Keratinocyte (primary cell): ENCODE results near the gene NR1I2. TPM values are rescaled to one million over a fixed set of nuclear protein-coding genes. Genes with fewer than 3 reads are reported as not detected.

Experiments
- DNase-seq: peaks from one replicate; pipeline ENCODE4 v3.0.0-alpha.2; 2011; ENCODE audit warnings: low read depth, missing footprints, low spot score
- FAIRE-seq: peaks from 2 replicates; lab custom pipeline; 2011; peaks lifted over from hg19 to GRCh38; lab: Jason Lieb, UNC
- H2AFZ ChIP-seq: 2 replicates; pipeline ENCODE4 v1.6.0; 2012; ENCODE audit warnings: low read length, control low read depth, inconsistent platforms; ENCODE audit not compliant: control insufficient read depth
- H3K27ac ChIP-seq: 2 replicates; pipeline ENCODE4 v1.5.1; 2011; ENCODE audit warnings: low read length; ENCODE audit not compliant: control insufficient read depth, insufficient read depth
- H3K27me3 ChIP-seq: 3 replicates; pipeline ENCODE4 v1.6.0; 2011; ENCODE audit warnings: low read length; ENCODE audit not compliant: control insufficient read depth, insufficient read depth; ENCODE audit errors: extremely low read depth
- H3K36me3 ChIP-seq, 2 experiments: 2 replicates in 1 of 2; 3 replicates in 1 of 2; pipeline ENCODE4 v1.5.1; 2011; ENCODE audit warnings: low read length in 2 of 2, mild to moderate bottlenecking in 1 of 2; ENCODE audit not compliant: control insufficient read depth in 2 of 2, insufficient read depth in 2 of 2; ENCODE audit errors: extremely low read depth in 1 of 2
- H3K4me1 ChIP-seq: 3 replicates; pipeline ENCODE4 v1.5.1; 2011; ENCODE audit warnings: low read length; ENCODE audit not compliant: control insufficient read depth, insufficient read depth; ENCODE audit errors: extremely low read depth
- H3K4me2 ChIP-seq: 3 replicates; pipeline ENCODE4 v1.6.0; 2011; ENCODE audit warnings: low read depth, low read length; ENCODE audit not compliant: control insufficient read depth, insufficient read depth; ENCODE audit errors: extremely low read depth
- H3K4me3 ChIP-seq, 3 experiments: fragments of 200-600 bp in 1 of 3; sonication (generic) in 1 of 3; 2 replicates in 2 of 3; 3 replicates in 1 of 3; pipeline ENCODE4 v1.5.1; 2011 to 2016; ENCODE audit warnings: low read length in 3 of 3, mild to moderate bottlenecking in 3 of 3, control low read depth in 2 of 3, inconsistent platforms in 1 of 3, low read depth in 1 of 3, mixed read lengths in 1 of 3, mixed run types in 1 of 3, moderate library complexity in 1 of 3; ENCODE audit not compliant: control insufficient read depth in 2 of 3, insufficient read depth in 2 of 3; ENCODE audit errors: extremely low read depth in 1 of 3
- H3K79me2 ChIP-seq: 2 replicates; pipeline ENCODE4 v1.6.0; 2012; ENCODE audit warnings: low read length; ENCODE audit not compliant: control insufficient read depth, insufficient read depth
- H3K9ac ChIP-seq: 3 replicates; pipeline ENCODE4 v1.6.0; 2011; ENCODE audit warnings: low read length; ENCODE audit not compliant: control insufficient read depth, insufficient read depth; ENCODE audit errors: extremely low read depth
- H3K9me1 ChIP-seq: 3 replicates; pipeline ENCODE4 v1.6.0; 2011; ENCODE audit warnings: low read length; ENCODE audit not compliant: control insufficient read depth, insufficient read depth; ENCODE audit errors: extremely low read depth
- H3K9me3 ChIP-seq: 2 replicates; pipeline ENCODE4 v1.5.1; 2012; ENCODE audit warnings: low read depth, low read length; ENCODE audit not compliant: control insufficient read depth
- H4K20me1 ChIP-seq: 3 replicates; pipeline ENCODE4 v1.6.0; 2011; ENCODE audit warnings: low read length; ENCODE audit not compliant: control insufficient read depth, insufficient read depth; ENCODE audit errors: extremely low read depth
- EZH2 ChIP-seq: IDR thresholded peaks from one replicate; pipeline ENCODE4 v1.6.1; 2012; ENCODE audit warnings: inconsistent platforms, mild to moderate bottlenecking, low read length, moderate library complexity
- dilution Hi-C: fragments of 300-500 bp; cut with MboI; formaldehyde crosslinking; loops from one replicate; pipeline ENCODE4 v1.7.0; 2020; ENCODE audit warnings: low sequenced_read_pairs; ENCODE audit not compliant: extremely low pct_ligation_motif_present
- polyA plus RNA-seq, 5 experiments: library from polyadenylated mRNA; depleted of rRNA in 3 of 5; stranded (reverse) in 3 of 5; stranded (forward) in 1 of 5; unstranded in 1 of 5; fragments of >200 nt; gene quantifications; 1 replicate in 1 of 5; 2 replicates in 3 of 5; 3 replicates in 1 of 5; pipeline versions ENCODE4 v1.2.1 to v1.2.3, GENCODE V29; 2011 to 2012; ENCODE audit warnings: missing spikeins in 2 of 5, low read depth in 1 of 5, low replicate concordance in 1 of 5
- TF ChIP-seq, protein P1 (sequence below), 3 experiments: IDR thresholded peaks in 1 of 3; conservative IDR thresholded peaks in 1 of 3; optimal IDR thresholded peaks in 1 of 3; 2 replicates in 2 of 3; 3 replicates in 1 of 3; pipeline versions ENCODE3 to v1.5.1; 2011; ENCODE audit warnings: low read length in 3 of 3, mild to moderate bottlenecking in 3 of 3, moderate library complexity in 2 of 3, control low read depth in 1 of 3, inconsistent platforms in 1 of 3; ENCODE audit not compliant: insufficient read depth in 2 of 3; ENCODE audit errors: extremely low read depth in 1 of 3

The NR1I2 gene
- polyA plus RNA-seq, 1 donor (not counting 4 experiments of a cell fraction or from before 2014, with no cell fraction given), result not detected

GRCh38 chr3:119743921-119744320, 38.0 kb upstream of the NR1I2 start:
- Histone ChIP-seq H4K20me1 (no peaks in the 10 kb centered on the region), H3K27me3 (peaks cover 5% of the 10 kb centered on the region), H3K79me2 (no peaks in the 10 kb centered on the region), H3K4me1 (no peaks in the 10 kb centered on the region), H3K9me3 (no peaks in the 10 kb centered on the region), H2AFZ (no peak overlapping the region), H3K4me3 (no peak overlapping the region), H3K36me3 (no peaks in the 10 kb centered on the region), H3K9ac (no peak overlapping the region), H3K9me1 (no peaks in the 10 kb centered on the region), H3K4me2 (no peak overlapping the region), H3K27ac (no peak overlapping the region)
- dilution Hi-C loops, result no loop called here
- DNase-seq, result no peak
- no peak for FAIRE-seq
- TF ChIP-seq, protein P1, sequence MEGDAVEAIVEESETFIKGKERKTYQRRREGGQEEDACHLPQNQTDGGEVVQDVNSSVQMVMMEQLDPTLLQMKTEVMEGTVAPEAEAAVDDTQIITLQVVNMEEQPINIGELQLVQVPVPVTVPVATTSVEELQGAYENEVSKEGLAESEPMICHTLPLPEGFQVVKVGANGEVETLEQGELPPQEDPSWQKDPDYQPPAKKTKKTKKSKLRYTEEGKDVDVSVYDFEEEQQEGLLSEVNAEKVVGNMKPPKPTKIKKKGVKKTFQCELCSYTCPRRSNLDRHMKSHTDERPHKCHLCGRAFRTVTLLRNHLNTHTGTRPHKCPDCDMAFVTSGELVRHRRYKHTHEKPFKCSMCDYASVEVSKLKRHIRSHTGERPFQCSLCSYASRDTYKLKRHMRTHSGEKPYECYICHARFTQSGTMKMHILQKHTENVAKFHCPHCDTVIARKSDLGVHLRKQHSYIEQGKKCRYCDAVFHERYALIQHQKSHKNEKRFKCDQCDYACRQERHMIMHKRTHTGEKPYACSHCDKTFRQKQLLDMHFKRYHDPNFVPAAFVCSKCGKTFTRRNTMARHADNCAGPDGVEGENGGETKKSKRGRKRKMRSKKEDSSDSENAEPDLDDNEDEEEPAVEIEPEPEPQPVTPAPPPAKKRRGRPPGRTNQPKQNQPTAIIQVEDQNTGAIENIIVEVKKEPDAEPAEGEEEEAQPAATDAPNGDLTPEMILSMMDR (optimal IDR thresholded peaks at IDR 0.05 in 1 of 3, IDR thresholded peaks at IDR 0.05 in 1 of 3, conservative IDR thresholded peaks at IDR 0.05 in 1 of 3; ENCODE audit: extremely low read depth in 1 of 3, insufficient read depth in 2 of 3, low read length in 3 of 3), result no peak
- TF ChIP-seq EZH2, result no peak

DNA sequence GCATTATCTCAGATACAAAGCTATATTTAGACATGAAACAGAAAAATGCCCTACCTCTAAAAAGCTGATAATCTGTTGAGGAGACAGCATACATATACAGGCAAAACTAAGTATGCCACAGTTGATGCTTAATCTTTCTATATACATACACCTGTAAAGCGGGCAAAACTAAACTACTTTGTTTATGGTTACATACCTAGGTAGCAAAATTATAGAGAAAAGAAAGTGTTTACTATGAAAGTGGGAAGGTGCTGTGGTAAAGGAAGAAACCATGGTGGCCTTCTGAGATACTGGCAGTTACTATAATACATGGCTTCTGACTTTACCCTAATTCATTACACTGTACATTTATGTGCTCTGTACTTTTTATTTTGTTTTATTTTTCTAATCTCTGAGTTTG, 36.0 kb upstream of the NR1I2 start:
- Histone ChIP-seq H3K4me3 (no peak overlapping the region), H3K4me2 (no peak overlapping the region), H3K27me3 (no peaks in the 10 kb centered on the region), H3K9me3 (no peaks in the 10 kb centered on the region), H4K20me1 (no peaks in the 10 kb centered on the region), H3K27ac (no peak overlapping the region), H2AFZ (no peak overlapping the region), H3K79me2 (no peaks in the 10 kb centered on the region), H3K4me1 (no peaks in the 10 kb centered on the region), H3K9me1 (no peaks in the 10 kb centered on the region), H3K9ac (no peak overlapping the region), H3K36me3 (no peaks in the 10 kb centered on the region)
- DNase-seq, result no peak
- FAIRE-seq, result no peak
- TF ChIP-seq, protein P1 (optimal IDR thresholded peaks at IDR 0.05 in 1 of 3, IDR thresholded peaks at IDR 0.05 in 1 of 3, conservative IDR thresholded peaks at IDR 0.05 in 1 of 3; ENCODE audit: extremely low read depth in 1 of 3, insufficient read depth in 2 of 3, low read length in 3 of 3), result no peak
- TF ChIP-seq EZH2, result no peak
- dilution Hi-C loops, result no loop called here
